GM19025 (cell line): ENCODE measurements around the gene KIF22.
"Not testable (repeated sequence)": the region's sequence is repeated elsewhere in the genome, so short reads cannot be mapped to it uniquely, and the experiment has no call there.

Source experiments
- ATAC-seq: cut with Tn5 transposase; IDR thresholded peaks from one replicate; pipeline ENCODE4 v1.9.1; 2021; ENCODE audit warnings: mild to moderate bottlenecking, low read depth, moderate library complexity; ENCODE audit not compliant: unreplicated experiment

KIF22 gene

DNA sequence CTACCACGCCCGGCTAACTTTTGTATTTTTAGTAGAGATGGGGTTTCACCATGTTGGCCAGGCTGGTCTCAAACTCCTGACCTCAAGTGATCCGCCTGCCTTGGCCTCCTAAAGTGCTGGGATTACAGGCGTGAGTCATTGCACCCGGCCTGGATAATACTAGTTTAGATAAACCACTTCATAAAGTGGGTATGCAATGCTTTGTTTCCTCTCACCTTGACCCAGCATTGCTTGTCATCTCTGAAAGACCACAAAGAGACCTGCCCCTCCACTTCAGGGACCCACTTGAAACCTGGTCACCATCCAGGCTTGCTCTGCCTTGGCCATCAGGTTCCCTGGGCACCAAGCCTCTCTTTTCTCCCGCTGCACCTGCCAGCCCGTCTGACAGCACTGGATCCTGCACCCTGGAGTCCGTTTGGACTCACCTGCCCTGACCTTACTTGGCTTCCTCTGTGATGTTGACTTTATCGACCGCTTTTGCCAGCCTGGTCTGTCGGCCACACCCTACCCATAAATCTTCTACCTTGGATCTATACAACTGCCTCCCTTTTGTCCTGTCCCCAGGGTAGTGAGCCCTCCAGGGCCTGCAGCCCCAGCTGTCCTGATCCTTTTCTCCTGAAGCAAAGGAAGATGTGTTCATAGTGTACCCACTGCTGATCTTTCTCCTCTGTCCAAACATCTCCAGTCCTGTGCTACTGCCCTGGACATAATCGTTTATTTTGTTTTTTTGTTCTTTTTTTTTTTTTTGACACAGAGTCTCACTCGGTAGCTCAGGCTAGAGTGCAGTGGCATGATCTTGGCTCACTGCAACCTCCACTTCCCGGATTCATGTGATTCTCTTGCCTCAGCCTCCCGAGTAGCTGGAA is 25.2 kb upstream of the KIF22 start:
- ATAC-seq: no peak

DNA sequence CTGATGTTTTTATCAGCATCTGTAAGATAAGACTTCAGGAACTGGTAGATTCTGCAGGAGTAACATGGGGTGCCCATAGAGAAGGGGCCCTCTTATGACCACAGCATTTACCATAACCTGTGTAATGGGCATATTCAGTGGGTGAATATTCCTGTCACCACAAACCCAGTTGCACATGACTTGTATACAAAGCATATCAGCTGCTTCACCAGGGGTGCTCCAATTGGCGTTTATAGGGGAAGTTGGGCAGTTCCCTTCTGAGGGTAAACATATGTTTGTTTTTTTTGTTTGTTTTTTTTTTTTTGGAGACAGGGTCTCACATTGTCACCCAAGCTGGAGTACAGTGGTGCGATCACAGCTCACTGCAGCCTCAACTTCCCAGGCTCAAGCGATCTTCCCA is 24.0 kb upstream of the KIF22 start:
- ATAC-seq: no peak

DNA sequence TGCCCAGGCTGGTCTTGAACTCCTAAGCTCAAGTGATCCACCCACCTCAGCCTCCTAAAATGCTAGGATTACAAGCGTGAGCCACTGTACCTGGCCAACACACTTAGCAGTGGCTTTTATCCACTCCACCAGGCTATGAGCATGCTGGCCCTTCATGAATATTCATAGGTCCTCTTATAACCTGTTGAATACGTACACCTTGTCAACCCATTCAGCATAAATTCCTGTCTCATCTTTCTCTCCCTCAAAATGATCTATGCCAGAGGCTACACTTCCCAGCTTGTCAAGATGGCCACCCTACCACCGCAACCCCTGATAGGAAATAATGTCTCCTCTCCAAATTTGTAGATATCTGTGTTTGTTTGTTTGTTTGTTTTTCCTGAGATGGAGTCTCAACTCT is 23.5 kb upstream of the KIF22 start:
- ATAC-seq: no peak

DNA sequence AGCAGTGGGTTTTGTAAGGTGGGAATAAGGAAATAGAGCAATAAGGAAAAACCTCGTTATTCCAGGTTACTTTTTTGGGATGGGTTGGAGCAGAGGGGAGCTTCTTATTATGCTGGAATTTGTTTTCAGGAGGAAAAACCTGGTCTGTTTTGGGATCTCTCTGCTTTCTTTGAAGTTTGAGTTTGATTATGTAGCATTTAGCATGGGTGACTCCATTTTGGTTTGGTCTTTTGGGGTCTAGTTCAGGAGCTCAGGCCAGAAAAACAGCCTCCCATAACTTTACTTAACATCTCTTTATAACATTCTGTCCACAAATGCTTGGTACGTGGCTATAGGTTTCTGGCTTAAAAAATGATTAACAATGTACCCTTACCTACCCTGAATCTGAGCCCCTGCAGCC is 21.0 kb upstream of the KIF22 start:
- no peak for ATAC-seq

DNA sequence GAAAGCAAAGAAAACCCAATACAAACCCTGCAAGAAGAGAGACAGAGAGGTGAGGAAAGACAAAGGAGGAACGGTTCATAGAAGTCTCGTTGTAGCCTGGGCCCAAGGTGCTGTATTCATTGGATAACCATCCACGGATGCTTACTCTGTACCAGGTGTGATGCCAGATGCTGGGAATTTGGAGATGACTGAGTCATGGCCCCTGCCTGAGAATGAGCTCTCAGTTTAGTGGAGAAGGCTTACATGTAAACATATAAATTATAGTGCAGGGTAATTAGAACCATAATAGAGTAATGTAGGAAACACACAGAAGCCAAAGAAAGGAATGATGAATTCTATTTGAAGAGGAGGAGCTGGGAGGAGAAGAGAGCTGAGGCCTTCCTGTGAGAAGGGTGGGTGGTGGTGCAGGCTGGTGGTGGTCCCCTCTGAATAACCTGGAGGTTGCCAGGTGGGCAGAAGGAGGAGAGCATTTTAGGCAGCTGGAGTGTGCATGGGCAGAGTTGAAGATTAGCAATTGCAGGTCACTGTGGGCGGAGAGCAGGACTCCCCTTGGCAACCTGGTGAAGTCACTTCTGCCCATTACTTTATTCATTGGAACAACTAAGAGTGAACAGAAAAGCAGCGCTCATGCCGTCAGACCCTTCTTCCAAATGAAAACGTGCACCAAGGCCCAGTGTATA is 20.2 kb upstream of the KIF22 start:
- no peak for ATAC-seq

DNA sequence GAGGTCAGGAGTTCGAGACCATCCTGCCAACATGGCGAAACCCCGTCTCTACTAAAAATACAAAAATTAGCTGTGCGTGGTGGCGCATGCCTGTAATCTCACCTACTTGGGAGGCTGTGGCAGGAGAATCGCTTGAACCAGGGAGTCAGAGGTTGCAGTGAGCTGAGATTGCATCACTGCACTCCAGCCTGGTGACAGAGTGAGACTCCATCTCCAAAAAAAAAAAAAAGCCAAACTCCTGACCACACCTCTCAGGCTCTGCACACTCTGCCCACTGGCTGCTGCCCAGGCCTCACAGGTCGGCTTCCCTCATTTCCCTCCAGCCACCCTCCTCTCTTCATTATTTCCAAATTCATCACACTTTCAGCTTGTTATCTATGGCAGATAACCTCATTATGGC is 18.2 kb upstream of the KIF22 start:
- ATAC-seq: not testable (repeated sequence)

DNA sequence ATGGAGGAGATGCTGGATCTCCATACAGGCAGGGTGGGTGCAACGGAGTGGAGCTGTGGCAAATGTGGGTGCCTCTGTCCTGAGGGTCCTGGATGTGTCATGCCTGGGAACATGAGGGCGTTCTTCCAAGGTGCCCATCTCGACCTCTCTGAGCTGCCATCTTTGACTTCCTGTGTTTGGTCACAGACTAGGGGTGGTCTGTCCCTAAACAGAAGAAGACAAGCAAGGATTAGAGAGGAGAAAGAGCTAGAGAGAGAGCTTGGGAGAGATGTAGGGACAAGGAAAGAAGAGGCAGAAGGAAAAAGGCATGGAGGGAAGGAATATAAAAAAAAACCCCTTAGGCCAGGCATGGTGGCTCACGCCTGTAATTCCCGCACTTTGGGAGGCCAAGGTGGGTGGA is 15.8 kb upstream of the KIF22 start:
- no peak for ATAC-seq

DNA sequence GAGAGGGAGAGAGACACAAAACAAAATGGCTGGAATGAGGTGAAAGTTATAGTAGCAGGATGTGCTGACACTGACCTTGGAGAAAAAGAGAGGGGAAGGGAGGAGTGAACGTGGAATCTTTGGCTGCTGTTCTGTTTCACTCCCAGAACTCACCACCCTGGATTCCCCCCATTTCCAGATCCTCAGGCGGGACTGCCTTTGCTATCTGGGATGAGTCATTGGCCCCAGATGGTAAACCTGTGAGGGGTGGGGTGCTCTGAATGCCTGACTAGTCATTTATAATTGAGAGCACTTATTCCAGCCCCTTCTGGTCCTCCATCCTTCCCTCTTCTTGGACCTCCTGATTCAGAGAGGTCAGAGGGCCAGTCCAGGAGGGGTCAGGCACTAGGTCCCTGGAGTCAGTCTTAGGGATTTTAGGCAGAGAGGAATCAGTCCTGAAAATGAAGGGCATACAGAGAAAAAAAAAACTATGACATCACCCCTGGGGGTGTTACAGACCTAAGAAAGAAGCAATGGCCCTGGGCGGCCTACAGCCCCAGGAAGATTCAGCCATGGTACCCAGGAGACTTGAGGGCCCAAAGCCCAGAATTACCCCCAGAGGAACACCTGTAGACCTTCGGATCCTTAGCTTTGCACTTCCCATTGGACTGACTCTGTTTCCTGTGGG is 14.7 kb upstream of the KIF22 start:
- no peak for ATAC-seq

DNA sequence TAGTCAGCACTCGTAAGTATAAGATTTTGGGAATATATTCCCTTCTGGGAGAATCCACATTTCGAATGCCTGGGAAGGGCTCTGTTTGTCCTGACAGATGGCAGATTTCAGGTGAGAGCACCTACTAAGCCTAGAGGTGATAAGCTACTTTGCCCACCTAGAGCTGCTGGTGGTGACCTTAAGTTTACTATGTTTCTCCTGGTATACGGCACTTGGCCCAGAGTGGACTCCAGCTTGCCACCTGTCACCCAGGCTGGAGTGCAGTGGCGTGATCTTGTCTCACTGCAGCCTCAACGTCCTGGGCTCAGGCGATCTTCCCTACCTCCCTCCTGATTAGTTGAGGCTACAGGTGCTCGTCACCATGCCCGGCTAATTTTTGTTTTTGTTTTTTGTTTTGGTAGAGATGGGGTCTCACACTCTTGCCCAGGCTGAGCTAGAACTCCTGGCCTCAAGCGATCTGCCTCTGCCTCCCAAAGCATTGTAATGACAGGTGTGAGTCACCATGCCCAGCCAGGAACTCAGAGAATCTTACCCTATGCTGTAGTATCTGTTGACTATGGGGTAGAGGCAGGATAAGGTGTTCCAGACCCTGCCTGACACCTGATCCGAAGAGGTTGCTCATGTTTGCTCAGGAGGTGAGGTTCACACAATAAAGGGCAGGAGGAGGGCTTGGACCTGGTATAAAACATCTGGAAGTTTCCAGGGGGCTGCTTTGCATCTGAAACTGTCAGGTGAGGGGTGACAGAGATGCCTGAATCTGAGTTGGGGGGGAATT is 12.8 kb upstream of the KIF22 start, which contains the start of gene ZG16:
TSS of gene ZG16 (plus strand) at position 681 of the 775 bp plus-strand sequence. CDS start 1,011 bp downstream, outside the sequence.
- ATAC-seq: no peak

DNA sequence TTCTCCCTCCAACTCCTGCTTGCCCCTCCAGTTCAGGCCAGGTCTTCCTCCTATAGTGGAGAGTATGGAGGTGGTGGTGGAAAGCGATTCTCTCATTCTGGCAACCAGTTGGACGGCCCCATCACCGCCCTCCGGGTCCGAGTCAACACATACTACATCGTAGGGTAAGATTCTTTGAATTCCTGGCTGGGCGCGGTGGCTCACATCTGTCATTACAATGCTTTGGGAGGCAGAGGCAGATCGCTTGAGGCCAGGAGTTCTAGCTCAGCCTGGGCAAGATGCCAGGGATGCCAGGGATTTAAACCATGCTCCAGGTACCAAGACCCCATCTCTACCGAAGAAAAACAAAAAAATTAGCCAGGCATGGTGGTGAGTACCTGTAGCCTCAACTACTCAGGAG is 11.1 kb upstream of the KIF22 start:
- ATAC-seq: no peak

DNA sequence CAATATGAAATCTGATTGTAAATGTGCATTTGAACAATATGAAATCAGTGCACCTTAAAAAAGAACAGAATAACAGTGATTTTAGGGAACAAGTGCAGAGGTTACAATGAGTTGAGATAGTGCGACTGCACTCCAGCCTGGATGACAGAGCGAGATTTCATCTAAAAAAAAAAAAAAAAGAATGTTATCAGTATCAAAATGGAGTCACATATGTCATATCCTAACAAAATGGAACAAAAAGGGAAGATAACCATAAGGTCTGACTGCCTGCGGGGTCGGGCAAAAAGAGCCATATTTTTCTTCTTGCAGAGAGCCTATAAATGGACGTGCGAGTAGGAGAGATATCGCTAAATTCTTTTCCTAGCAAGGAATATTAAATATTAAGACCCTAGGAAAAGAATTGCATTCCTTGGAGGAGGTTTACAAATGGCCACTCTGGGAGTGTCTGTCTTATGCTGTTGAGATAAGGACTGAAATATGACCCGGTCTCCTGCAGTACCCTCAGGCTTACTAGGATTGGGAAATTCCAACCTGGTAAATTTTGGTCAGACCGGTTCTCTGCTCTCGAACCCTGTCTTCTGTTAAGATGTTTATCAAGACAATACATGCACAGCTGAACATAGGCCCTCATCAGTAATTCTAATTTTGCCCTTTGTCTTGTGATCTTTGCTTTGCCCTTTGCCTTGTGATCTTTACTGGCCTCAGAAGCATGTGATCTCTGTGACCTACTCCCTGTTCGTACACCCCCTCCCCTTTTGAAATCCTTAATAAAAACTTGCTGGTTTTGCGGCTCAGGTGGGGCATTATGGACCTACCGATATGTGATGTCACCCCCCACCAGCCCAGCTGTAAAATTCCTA is 7.2 kb upstream of the KIF22 start:
- not testable (repeated sequence) for ATAC-seq

DNA sequence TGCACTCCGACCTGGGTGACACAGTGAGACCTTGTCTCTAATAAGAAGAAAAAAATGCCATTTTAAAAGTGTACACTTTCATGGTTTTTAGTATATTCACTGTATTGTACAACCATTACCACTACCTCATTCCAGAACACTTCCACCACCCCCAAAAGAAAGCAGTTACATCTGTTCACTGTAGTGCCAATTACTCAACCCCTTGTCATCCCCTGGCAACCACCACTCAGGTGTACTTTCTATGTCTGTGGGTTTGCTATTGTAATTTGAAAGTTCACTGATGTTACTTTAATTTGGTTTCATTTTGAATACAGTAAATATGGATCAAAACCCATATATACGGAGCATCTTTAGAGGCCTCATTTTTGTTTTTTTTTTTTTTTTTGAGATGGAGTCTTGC is 6.4 kb upstream of the KIF22 start:
- ATAC-seq: no peak

DNA sequence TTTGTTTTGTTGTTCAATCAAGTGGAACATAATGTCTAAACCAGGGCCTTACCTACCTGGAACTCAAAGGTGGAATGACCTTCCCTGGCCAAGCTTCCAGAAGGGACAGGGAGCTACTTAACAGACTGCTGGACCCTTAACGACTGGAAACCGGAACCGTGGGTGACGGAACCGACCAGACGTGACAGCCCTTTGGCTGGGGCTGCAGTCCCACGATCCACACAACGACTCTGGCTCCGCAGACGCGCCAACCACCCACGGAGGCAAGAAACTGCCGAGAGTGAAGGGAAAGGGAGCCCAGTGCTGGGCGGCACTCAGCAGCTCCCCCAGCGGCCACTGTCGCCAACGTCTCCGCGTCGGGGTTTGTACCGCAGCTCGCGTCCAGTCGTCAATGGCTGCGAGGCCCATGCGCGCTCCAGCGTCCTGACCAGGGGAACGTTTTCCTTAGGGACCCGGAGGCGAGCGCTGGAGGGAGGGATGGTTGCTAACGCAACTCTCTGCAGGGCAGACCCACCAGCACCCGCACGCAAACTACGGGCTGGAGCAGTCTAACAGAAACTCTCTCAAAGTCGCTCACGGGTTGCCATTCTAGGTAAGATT is 5.5 kb upstream of the KIF22 start:
- no peak for ATAC-seq

DNA sequence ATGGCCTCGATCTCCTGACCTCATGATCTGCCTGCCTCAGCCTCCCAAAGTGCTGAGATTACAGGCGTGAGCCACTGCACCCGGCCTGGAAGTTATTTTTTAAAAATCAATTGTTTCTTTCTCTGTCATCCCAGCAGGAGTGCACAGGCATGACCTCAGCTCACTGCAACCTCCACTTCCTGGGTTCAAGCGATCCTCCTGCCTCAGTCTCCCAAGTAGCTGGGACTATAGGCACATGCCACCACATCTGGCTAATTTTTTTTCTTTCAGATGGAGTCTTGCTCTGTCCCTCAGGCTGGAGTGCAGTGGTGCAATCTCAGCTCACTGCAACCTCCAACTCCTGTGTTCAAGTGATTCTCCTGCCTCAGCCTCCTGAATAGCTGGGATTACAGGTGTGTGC is 3.4 kb upstream of the KIF22 start:
- not testable (repeated sequence) for ATAC-seq

DNA sequence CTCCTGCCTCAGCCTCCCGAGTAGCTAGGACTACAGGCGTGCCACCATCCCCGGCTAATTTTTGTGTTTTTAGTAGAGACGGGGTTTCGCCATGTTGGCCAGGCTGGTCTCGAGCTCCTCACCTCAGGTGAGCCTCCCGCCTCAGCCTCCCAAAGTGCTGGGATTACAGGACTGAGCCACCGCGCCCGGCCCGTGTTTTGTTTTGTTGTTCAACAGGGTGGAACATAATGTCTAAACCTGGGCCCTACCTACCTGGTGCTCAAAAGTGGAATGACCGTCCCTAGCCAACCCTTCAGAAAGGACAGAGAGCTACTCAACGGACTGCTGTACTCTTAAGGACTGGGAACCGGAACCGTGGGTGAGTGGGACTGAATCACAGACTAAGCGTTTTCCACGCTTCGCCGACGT is 772 bp upstream of the KIF22 start:
- ATAC-seq: no peak

DNA sequence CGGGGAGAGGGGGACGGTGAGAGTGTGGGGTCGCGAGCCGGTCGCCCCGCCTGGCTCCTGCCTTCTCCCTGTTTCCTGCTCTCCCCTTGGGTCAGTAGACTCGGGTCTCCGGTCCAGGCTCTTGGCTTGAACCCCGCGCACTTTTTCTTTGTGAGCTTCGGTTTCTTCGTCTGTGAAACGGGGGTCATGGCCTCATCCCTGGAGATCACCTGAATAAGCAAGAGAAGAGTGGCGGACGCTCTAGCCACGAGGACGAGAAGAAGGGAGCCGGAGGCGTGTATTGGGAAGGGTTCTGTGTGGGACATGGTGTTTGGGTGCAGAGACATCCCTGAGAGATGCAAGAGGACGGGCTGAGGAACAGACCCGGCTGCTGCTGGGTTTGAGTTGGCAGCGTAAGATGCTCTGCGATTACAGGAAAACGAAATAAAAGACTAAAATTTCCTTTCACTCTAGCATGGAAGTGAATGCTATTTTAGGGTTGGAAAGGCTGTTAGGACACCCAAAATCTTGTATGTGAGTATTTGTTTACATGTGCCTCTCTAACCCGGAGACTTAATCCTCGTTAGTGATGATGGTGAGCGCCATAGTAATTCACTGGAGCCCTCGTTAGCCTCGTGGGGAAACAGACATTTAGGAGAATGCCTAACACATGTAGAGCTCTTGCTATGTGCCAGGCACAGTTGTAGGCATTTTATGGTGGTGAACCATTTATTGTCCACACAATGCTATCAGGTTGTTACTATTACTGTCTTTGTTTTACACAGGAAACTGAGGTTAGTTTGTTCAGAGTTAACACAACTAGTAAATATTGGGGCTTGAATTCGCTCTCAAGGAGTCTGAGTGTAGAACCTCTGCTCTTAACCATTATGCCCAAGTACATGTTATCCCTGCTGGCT is 646 bp downstream of the KIF22 start:
- ATAC-seq: no peak

DNA sequence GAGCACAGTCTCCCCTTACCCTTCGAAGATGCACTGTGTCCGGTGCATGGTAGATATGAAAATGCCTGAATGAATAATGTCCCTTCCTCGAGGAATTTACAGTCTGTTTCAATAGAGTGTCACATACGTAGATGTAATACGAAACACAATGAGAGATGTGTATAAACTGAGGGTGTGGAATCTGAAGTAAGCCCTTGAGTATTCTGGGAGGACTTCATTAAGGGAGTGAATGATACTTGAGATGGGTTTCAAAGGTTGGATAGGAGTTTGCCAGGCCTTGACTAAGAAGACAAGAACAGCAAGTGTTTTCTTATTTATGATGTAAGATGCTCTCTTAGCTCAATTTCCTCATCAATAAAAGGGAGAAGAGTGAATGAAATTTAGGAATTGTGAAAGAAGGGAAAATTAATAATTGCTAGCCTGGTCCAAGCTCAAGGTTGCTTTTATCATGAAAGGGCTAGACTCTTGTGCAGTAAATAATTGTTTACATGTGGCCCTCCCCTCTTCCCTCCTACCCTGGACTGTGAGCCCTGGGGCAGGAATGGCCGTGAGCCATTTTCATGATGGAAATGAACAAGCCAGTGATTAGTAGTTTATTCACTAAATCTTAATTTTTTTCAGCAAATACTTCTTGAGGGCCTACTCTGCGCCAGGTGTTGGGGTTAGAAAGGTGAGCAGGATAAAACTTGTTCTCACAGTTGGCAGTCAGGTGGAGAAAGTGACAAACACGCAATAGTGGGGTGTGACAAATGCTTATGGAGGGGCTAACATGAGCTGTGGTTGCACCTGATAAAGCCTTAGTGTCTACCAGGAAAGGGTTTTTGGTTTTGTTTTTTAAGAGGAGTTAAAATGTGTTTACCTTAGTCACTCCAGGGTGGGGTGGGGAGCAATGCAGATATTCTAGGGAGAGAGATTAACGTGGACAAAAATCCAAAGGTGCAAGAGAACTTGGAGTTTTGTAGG is 1.6 kb downstream of the KIF22 start:
- ATAC-seq: no peak
